Putamen (tissue), 1 donor: ENCODE measurements around the gene MRPL20.

ENCODE experiments used
- DNase-seq: peaks from one replicate; pipeline ENCODE4 v3.0.0-alpha.2; 2016; ENCODE audit warnings: low spot score

Gene MRPL20

GRCh38 chr1:1360506-1361169, 46.5 kb downstream of the MRPL20 start:
- DNase-seq: no peak

GRCh38 chr1:1359664-1360468, 47.2 kb downstream of the MRPL20 start:
- DNase-seq: no peak

DNA sequence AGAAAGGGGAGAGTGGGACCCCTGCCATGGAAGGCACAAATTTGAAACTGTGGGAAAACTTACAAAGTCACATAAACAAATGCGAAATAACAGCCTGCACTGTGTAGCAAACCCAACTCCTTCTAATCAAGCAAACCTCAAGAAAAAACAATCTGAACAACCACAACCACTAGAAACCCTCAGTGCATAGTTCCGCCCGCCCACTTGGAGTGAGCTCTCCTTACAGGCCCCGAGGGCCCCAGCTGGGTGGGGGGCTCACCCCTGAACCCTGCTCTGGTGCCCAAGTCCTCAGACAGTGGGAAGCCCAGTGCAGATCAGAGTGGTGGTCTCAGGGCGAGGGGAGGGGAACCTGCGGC, 47.8 kb downstream of the MRPL20 start:
- DNase-seq: no peak

GRCh38 chr1:1358433-1359271, 48.4 kb downstream of the MRPL20 start, which contains the start of gene MXRA8:
Gene MXRA8 (minus strand): TSS chr1:1358555. CDS start chr1:1358504, 51 bp downstream.
- no peak for DNase-seq

DNA sequence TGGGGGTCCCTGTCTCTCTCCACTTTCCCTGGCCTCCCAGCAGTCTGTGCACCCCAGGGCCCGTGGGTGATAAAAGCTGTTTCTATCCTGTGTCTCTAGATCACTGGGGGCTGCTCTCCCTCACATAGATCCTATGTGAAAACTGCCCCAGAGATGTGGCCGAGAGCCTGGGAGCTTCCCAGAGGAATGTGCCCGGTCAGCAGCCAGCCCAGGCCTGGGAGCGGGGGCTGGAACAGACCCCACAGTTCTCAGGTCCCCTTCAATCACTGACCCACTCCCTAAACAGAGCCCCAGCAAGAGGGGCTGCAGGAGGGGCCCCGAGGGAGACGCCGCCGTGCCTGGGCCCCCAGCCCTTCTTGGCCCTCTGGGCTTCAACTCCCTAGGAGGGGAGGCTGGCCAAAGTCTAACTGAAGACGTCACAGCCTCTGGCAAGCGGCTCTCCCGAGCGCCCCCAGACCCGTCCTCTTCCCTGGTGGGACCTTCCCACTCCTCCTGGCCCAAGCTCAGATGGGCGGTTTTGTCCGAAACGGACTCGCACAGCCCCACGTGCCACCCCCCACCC, 49.1 kb downstream of the MRPL20 start:
- DNase-seq: no peak

DNA sequence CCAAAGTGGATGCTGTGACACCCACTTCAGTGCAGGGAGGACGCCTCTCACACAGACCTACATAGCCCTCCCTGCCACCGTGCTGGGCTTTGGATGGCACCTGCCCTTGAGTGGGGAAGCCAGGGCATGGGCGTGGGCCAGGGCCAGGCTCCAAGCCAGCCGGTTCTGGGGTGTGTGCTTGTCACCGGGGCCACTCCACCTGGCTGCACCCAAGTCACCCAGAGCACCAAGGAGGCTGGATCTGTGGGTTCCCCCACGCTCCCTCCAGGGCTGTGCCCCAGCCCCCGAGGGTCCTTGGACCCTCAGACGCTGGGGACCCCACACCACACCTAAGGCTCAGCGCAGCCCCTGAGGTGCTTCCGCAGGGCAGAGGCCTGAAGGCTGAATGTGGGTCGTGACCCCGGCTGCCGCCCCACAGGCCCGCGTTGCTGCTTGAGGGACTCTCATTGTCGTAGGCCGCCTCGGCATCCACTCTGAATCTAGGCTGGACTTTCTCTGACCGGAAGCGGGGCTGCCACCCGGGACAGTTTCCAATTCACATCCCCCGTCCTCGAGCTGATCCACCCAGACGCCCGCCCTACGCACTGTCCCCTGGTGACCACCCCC, 50.2 kb downstream of the MRPL20 start:
- DNase-seq: no peak

DNA sequence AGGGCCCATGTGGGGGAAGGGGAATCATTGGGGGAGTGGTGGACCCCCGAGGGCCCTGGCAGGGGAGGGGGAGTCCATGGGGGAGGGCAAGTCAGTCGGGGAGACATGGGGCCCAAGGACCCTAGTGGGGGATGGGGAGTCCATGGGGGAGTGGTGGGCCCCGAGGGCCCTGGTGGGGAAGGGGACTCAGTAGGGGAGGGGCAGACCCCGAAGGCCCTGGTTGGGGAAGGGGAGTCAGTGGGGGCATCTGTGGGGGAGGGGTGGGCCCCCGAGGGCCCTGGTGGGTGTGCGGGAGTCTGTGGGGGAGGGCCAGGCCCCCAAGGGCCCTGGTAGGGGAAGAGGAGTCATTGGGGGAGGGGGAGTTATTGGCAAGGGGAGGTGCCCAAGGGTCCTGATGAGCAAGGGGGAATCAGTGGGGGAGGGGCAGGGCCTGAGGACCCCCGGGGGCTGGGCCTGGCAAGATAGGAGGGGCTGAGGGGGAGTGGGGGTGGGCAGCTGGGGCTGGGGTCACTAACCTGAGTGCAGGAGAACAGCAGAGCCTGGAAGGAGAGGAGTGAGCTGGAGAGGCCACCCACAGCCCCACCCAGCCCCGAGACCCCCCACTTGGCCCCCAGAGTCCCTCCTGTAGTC, 50.8 kb downstream of the MRPL20 start:
- DNase-seq: no peak

GRCh38 chr1:1355416-1355815, 51.7 kb downstream of the MRPL20 start:
- DNase-seq: no peak

- DNase-seq: no peak
Observed at GRCh38 chr1:1354271-1355247, 52.5 kb downstream of the MRPL20 start.

GRCh38 chr1:1353389-1354151, 53.5 kb downstream of the MRPL20 start:
- DNase-seq: no peak

DNA sequence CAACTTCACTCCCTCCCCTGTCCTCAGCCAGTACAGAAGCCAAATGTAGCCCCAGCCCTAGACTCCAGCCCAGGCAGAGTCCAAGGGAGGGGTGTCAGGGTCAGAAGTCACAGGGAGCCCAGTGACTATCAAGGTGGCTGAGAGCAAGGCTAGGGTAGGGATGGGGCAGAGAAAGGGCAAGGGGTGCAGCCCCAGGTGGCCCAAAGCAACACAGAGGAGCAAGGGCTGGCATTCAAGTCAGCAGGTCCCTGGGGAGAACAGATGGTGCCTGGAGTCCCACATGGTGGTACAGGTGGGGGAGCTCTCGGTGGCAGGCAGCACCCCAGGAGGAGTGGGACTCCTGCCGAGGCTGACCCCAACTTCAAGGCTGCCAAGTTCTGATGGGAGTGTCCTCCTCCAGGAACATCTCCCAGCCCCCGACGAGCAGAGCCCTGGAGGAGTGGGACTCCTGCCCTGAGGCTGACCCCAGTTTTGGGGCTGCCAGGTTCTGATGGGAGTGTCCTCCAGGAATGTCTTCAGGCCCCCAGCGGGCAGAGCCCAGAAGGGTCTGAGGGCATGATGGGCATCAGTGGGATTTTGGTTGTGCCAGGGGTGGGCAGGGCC, 54.2 kb downstream of the MRPL20 start:
- no peak for DNase-seq
